Measurements from ENCODE around the gene WDR6.

The WDR6 gene

DNA sequence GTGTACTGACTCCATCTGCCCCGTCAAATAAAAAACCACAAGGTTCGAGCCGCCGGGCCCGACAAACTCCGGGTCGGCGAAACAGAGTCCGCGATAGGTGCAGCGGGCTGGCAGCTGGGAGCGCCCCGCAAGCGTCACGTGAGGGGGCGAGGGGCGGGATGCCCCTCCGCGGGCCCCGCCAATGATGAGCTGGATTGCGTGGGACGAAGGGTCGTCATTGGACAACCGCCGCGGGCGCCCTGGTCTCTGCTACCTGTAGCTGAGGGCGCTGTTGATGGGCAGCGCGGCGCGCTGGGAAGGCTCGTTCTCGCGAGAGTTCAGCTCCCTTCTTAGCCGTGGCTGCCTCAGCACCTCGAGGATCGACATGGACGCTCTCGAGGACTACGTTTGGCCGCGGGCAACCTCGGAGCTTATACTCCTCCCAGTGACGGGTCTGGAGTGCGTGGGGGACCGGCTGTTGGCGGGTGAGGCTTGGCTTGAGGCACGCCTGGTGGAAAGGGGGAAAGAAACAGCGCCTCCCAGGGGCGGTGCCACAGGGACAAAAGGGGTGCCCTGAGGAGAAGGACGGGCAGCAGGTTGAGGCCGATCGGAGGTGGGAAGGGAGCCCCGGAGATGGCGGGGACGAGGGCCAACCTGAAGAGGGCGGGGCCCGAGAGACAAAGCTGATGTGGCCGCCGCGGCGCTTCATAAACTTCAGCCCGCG lies at the start of gene WDR6:
WDR6 (plus strand) TSS at position 324 of the 703 bp plus-strand sequence; CDS start at position 365, 41 bp downstream.
- in situ Hi-C loops (cut with HindIII; ENCODE audit: low sequenced_read_pairs), result no loop called here

DNA sequence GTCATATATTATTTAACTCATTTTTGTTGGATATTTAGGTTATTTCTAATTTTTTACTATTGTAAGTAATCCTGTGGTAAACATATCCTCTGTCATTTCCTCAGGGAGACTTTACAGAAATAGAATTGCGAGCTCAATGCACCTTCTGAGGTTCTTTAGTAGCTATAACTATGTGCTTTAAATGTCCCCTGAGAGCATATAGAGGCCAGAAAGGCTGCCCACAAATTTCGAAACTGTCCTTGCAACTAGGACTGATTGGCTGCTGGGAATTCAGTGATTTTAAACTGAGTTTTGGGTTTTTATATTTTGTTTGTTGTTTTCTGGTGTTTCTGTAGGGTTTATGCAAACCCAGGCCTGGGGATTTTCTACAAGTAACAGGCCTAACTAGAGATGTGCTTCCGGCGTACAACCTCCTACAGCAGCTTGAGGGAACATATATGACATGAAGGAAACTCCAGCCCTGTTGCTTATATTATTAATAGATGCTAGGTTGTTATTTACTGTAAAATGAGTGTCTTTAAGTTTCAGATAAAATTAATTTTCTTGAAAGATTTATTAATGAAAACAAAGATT lies 46.3 kb upstream of the WDR6 start:
- in situ Hi-C loops (cut with HindIII; ENCODE audit: low sequenced_read_pairs), result no loop called here

DNA sequence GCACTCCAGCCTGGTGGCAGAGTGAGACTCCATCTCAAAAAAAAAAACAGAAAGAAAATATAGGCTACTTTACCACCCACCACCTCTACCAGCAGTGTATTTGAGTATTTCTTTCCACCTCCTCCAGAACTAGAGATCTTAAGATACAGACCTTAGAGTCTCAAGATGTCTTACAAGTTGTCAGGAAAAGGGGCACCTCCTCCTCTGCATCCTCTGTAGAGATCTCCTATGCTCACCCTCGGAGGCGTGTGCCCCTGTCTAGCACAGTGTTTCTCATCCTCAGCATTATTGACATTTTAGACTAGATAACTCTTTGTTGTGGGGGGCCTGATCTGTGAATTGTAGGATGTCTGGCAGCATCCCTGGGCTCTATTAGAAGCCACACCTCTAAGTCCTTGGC lies 44.9 kb upstream of the WDR6 start:
- in situ Hi-C loops (cut with HindIII; ENCODE audit: low sequenced_read_pairs), result no loop called here

GRCh38 chr3:48962939-48963338 lies 44.3 kb upstream of the WDR6 start:
- in situ Hi-C loops (cut with HindIII; ENCODE audit: low sequenced_read_pairs), result no loop called here

GRCh38 chr3:48963591-48963990 lies 43.6 kb upstream of the WDR6 start:
- in situ Hi-C loops (cut with HindIII; ENCODE audit: low sequenced_read_pairs), result no loop called here

DNA sequence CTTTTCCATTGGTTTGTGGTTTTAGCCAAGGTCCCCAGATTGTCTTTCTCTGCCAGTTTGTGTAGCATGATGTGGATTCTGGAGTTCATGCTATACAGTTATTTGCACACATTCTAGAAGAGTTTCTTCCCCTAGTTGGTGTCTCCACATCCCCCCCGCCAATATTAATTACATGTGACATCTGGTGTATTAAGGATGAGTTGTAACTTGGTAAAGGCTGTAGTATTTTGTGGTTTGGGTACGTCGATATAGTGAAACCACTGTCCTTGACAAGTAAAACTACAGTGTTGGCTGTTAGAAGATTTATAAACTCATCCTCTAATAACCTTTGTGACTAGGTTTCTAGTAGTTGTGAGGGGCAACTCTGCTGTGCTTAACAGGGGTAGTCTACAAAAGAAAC lies 40.8 kb upstream of the WDR6 start:
- in situ Hi-C loops (cut with HindIII; ENCODE audit: low sequenced_read_pairs), result no loop called here

DNA sequence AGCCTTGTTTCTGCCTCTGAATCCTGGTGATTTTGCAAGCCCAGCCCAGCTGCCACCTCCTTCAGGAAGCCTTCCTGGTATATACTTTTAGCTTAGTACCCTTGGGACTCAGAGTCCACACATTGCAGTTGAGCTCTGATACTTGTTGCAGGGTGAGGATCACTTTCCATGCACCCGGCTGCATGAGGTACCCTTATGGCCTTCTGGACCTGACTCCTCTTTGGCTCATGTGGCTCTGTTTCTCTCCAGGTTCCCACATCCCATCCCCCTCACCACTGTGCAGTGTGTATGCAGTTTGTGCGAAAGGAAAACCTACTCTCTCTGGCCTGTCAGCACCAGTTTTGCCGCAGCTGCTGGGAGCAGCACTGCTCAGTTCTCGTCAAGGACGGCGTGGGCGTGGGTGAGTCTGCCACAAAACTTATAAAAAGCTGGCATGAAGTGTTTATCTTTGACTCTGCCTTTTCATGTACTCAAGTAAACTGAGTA lies 40.3 kb upstream of the WDR6 start:
- in situ Hi-C loops (cut with HindIII; ENCODE audit: low sequenced_read_pairs), result no loop called here

DNA sequence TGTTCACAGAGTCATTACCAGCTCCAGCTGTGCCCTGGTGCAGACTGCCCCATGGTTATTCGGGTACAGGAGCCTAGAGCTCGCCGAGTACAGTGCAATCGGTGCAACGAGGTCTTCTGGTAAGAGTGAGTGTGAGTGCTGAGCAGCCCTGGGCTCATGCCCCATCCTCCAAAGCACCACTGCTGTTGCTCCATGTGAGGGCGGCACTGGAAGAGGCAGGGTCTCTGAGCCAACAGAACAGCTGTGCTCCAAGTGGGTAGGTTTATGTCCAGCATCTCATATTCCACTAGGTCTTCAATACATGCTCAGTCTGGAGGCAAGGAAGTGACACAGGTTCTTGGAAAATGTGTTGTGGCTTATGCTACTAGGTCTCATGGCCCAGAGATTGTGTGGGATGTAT lies 36.6 kb upstream of the WDR6 start:
- in situ Hi-C loops (cut with HindIII; ENCODE audit: low sequenced_read_pairs), result no loop called here

- in situ Hi-C loops (cut with HindIII; ENCODE audit: low sequenced_read_pairs), result no loop called here
Observed at GRCh38 chr3:48974076-48974864, 32.9 kb upstream of the WDR6 start.

GRCh38 chr3:48979451-48979850 lies 27.7 kb upstream of the WDR6 start:
- in situ Hi-C loops (cut with HindIII; ENCODE audit: low sequenced_read_pairs), result no loop called here

DNA sequence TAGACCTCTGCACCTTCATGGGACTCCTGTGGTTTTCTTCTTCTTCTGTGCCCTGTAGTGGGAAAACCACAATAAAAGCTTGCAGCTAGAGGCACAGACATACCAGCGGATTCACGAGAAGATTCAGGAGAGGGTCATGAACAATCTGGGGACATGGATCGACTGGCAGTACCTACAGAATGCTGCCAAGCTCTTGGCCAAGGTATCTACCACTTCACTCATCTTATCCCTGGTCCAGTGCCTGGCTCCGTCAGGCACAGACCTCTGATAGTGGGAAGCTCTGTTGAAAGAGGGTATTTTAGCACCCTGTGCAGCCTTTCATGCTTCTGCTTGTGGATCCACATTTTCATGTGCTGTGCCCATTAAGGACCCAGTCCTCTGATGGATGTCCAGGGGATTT lies 26.9 kb upstream of the WDR6 start:
- in situ Hi-C loops (cut with HindIII; ENCODE audit: low sequenced_read_pairs), result no loop called here

- in situ Hi-C loops (cut with HindIII; ENCODE audit: low sequenced_read_pairs), result no loop called here
Observed at GRCh38 chr3:48982016-48982415, 25.2 kb upstream of the WDR6 start.

DNA sequence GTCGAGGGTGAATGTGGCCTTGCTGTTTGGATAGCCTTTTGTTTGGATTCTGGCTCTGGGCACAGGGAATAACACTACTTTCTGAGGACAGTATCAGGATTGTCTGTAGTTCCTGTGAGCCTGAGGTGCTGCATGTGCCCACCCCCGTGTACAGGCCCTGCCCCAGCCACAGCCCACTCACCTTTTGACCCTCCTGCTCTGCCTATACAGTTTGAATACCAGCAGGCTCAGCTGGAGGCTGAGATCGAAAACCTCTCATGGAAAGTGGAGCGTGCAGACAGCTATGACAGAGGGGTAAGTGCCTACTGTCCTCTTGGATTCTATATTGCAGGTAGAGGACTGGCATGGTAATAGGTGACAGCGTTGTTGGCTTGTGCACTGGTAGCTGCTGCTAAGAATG lies 24.5 kb upstream of the WDR6 start:
- in situ Hi-C loops (cut with HindIII; ENCODE audit: low sequenced_read_pairs), result no loop called here

DNA sequence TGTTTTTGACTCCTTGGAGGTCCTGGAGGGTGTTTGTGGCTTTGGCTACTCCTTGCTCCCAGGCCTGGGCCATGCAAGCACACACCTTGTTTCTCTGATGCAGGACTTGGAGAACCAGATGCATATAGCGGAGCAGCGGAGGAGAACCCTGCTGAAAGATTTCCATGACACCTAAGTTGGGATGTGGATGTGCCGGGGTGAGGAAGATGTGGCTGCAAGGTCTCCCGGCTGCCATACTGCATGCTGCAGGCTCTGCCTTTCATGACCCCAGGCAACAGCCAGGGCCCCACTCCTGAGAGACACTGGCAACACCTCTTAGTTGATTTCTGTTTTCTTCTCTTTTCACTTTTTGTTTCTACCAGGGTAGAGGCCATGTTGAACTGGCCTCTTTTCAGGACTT lies 24.1 kb upstream of the WDR6 start:
- in situ Hi-C loops (cut with HindIII; ENCODE audit: low sequenced_read_pairs), result no loop called here

- in situ Hi-C loops (cut with HindIII; ENCODE audit: low sequenced_read_pairs), result no loop called here
Observed at GRCh38 chr3:48984663-48985062, 22.5 kb upstream of the WDR6 start.

GRCh38 chr3:48985831-48986376 lies 21.3 kb upstream of the WDR6 start:
- in situ Hi-C loops (cut with HindIII; ENCODE audit: low sequenced_read_pairs), result no loop called here

- in situ Hi-C loops (cut with HindIII; ENCODE audit: low sequenced_read_pairs), result no loop called here
Observed at GRCh38 chr3:48989126-48989795, 17.9 kb upstream of the WDR6 start.

DNA sequence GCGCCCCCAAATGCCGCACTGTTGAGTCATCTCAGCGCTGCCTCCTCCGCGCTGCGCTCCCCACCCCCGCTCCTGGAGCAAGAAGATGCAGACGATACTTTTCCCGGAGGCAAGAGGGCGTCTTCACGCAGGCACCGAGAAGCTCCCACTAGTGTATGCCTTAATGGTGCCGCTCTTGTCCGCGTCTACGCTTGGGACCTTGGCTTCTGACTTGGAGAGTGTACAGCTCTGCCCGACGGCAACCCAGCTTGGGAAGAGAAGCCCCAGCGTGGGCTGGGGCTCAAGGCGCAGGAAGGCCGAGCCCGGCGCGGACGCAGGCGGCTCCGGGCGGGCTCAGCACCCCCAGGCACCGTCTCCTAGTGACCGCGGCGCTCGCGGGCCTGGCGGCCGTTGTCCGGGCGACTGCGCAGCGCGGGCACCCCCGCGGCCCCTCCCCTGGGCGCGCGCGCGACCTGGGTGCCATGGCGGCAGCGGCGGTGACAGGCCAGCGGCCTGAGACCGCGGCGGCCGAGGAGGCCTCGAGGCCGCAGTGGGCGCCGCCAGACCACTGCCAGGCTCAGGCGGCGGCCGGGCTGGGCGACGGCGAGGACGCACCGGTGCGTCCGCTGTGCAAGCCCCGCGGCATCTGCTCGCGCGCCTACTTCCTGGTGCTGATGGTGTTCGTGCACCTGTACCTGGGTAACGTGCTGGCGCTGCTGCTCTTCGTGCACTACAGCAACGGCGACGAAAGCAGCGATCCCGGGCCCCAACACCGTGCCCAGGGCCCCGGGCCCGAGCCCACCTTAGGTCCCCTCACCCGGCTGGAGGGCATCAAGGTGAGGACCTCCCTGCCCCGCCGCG lies 17.2 kb upstream of the WDR6 start, which contains the start of gene P4HTM:
P4HTM (plus strand) TSS at position 446 of the 840 bp plus-strand sequence; CDS start at position 462, 16 bp downstream.
- in situ Hi-C loops (cut with HindIII; ENCODE audit: low sequenced_read_pairs), result no loop called here

- in situ Hi-C loops (cut with HindIII; ENCODE audit: low sequenced_read_pairs), result no loop called here
Observed at GRCh38 chr3:48990636-48991469, 16.3 kb upstream of the WDR6 start.
